K562 (cell line): ENCODE results near the gene MYO18A. TPM values are rescaled to one million over a fixed set of nuclear protein-coding genes. Genes with fewer than 3 reads are reported as not detected.

Source experiments
- CBX1 ChIP-seq: sonication (generic); IDR thresholded peaks from 2 replicates; pipeline ENCODE4 v1.6.1; 2016; ENCODE audit warnings: antibody characterized with exemption, low read depth, mild to moderate bottlenecking
- DPF2 ChIP-seq: fragments of 450-650 bp; IDR thresholded peaks from 2 replicates; pipeline ENCODE4 v1.6.1; 2016
- FOSL1 ChIP-seq: fragments of 200-800 bp; sonication (Bioruptor generic); conservative IDR thresholded peaks from 2 replicates; pipeline ENCODE4 v1.6.1; 2016; ENCODE audit warnings: missing genetic modification characterization, missing compliant biosample characterization
- GATA2 ChIP-seq: sonication (generic); formaldehyde crosslinking; IDR thresholded peaks from 2 replicates; pipeline ENCODE4 v1.4.0; 2020; ENCODE audit warnings: mild to moderate bottlenecking, missing genetic modification reagents
- HDAC1 ChIP-seq, 2 experiments: fragments of 450-650 bp; IDR thresholded peaks; 2 replicates each; pipeline ENCODE4 v1.6.1; 2016 to 2017; ENCODE audit warnings: inconsistent platforms in 1 of 2, mild to moderate bottlenecking in 1 of 2, moderate library complexity in 1 of 2
- ILK ChIP-seq: fragments of 450-650 bp; IDR thresholded peaks from 2 replicates; pipeline ENCODE4 v1.6.1; 2016; ENCODE audit warnings: missing genetic modification characterization, low read depth, mild to moderate bottlenecking, missing compliant biosample characterization, moderate library complexity, borderline replicate concordance
- NCOA6 ChIP-seq: fragments of 450-650 bp; IDR thresholded peaks from 2 replicates; pipeline ENCODE4 v1.6.1; 2017; ENCODE audit warnings: mild to moderate bottlenecking
- REST ChIP-seq, 2 experiments: fragments of 450-650 bp; formaldehyde crosslinking in 1 of 2; IDR thresholded peaks; 2 replicates each; pipeline versions ENCODE4 v1.4.0 to v1.6.1; 2014 to 2020; ENCODE audit warnings: mild to moderate bottlenecking in 2 of 2, borderline replicate concordance in 1 of 2, low read depth in 1 of 2
- ZNF407 ChIP-seq: fragments of 450-650 bp; IDR thresholded peaks from 2 replicates; pipeline ENCODE4 v1.6.1; 2016; ENCODE audit warnings: low read depth
- polyA plus RNA-seq, 8 experiments: library from polyadenylated mRNA; depleted of rRNA in 4 of 8; stranded (reverse) in 5 of 8; unstranded in 3 of 8; fragments of >200 nt; fragmentation: Nextera tagmentation in 2 of 8; fragmentation: Illumina TruSeq in 1 of 8; extraction: Ambion mirVana in 2 of 8; extraction: Trizol in 1 of 8; gene quantifications; 2 replicates each; pipeline versions ENCODE4 v1.2.1 to v1.2.3, GENCODE V29; 2011 to 2014; ENCODE audit warnings: inconsistent platforms in 1 of 8, missing spikeins in 1 of 8
- total RNA-seq, 7 experiments: library from RNA; depleted of rRNA in 6 of 7; stranded (reverse); fragments of >200 nt in 6 of 7; fragmentation: Illumina TruSeq in 2 of 7; extraction: Trizol in 2 of 7; gene quantifications; 2 replicates each; pipeline versions ENCODE4 v1.2.1 to v1.2.3, GENCODE V29; 2011 to 2021; ENCODE audit warnings: low replicate concordance in 1 of 7

MYO18A gene
- total and polyA plus RNA-seq, 9 of the 15 experiments (the other 6 are each of a cell fraction or from before 2014, with no cell fraction given), result 2.5 to 65.4 (median 17.1) TPM

- peak; percentile 21; the same call in 1 of the 2 replicates for TF ChIP-seq REST (IDR thresholded peaks at IDR 0.05; ENCODE audit: borderline replicate concordance)
- peak; percentile 81 for TF ChIP-seq REST (CRISPR knock-in tag; IDR thresholded peaks at IDR 0.05; ENCODE audit: low read depth)
- no peak for TF ChIP-seq FOSL1 (tag)
- TF ChIP-seq NCOA6, result no peak
- TF ChIP-seq ZNF407, result no peak
- TF ChIP-seq ILK (tag), result no peak
- no peak for TF ChIP-seq GATA2 (CRISPR knock-in tag)
- TF ChIP-seq HDAC1 (IDR thresholded peaks at IDR 0.05), result peak in 1 of 2 experiments; percentile 77; a peak in 2 of 4 replicates
- no peak; the same call in 1 of the 2 replicates for TF ChIP-seq CBX1
- TF ChIP-seq DPF2, result peak; percentile 65
Measured at GRCh38 chr17:29176558-29177351, 3.4 kb downstream of the MYO18A start (continued).
